GM12892 (cell line): Measurements from ENCODE around the gene PSMG1.

Source experiments
- POLR2A ChIP-seq: IDR thresholded peaks from 2 replicates; pipeline ENCODE4 v1.6.1; 2011; ENCODE audit warnings: low read depth, low read length, control low read depth
- POLR2AphosphoS5 ChIP-seq: IDR thresholded peaks from 2 replicates; pipeline ENCODE4 v1.6.1; 2011; ENCODE audit warnings: low read depth, low read length, control low read depth
- TAF1 ChIP-seq: IDR thresholded peaks from 2 replicates; pipeline ENCODE4 v1.6.1; 2011; ENCODE audit warnings: low read depth, mild to moderate bottlenecking, control low read depth, low read length, borderline replicate concordance

DNA sequence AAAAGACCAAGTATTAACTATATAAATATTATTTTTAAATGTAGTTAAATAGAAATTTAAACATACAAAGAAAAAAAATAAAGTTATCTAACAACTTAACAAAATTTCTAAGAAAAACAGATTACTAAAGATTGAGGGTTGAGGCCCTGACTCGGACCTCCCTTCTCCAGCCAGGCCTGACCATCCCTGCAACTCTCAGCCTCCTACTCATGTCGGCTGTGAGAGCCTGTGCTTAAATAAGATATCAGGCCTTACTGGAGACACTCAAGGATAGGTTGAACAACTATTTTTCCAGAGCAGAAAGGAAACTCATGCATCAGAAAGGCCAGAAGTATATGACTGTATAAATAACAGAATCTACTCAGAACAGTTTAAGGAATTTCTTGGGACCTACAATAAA lies 33.0 kb upstream of the PSMG1 start:
- no peak for TF ChIP-seq TAF1
- no peak for TF ChIP-seq POLR2AphosphoS5
- TF ChIP-seq POLR2A, result no peak
